PFSK-1 (cell line): ENCODE results near the gene BMAL1.

Experiments
- FOXP2 ChIP-seq: optimal IDR thresholded peaks from 2 replicates; pipeline ENCODE3; 2011; ENCODE audit warnings: borderline replicate concordance, control low read depth, inconsistent platforms; ENCODE audit not compliant: insufficient read depth; ENCODE audit errors: extremely low read length, extremely low read depth
- POLR2AphosphoS5 ChIP-seq: IDR thresholded peaks from 2 replicates; pipeline ENCODE4 v1.6.1; 2012; ENCODE audit warnings: low read depth, mild to moderate bottlenecking, control low read depth, low read length, moderate library complexity
- REST ChIP-seq, 2 experiments: IDR thresholded peaks; 2 replicates each; pipeline versions ENCODE4 v1.6.1 to v1.8.0; 2011 to 2012; ENCODE audit warnings: low read depth in 2 of 2, low read length in 2 of 2, control low read depth in 1 of 2, inconsistent platforms in 1 of 2, mild to moderate bottlenecking in 1 of 2, moderate library complexity in 1 of 2; ENCODE audit not compliant: insufficient read depth in 1 of 2
- SIN3A ChIP-seq: IDR thresholded peaks from 2 replicates; pipeline ENCODE4 v1.6.1; 2012; ENCODE audit warnings: mild to moderate bottlenecking, low read length, moderate library complexity, borderline replicate concordance; ENCODE audit not compliant: insufficient read depth
- TAF1 ChIP-seq: IDR thresholded peaks from 2 replicates; pipeline ENCODE4 v1.6.1; 2012; ENCODE audit warnings: low read length, control low read depth, borderline replicate concordance; ENCODE audit not compliant: insufficient read depth

Gene BMAL1

GRCh38 chr11:13235895-13236294, 41.7 kb upstream of the BMAL1 start:
- TF ChIP-seq POLR2AphosphoS5 (no peak), TAF1 (no peak), REST (IDR thresholded peaks at IDR 0.05; ENCODE audit: insufficient read depth in 1 of 2, low read depth in 2 of 2, low read length in 2 of 2) (no peak), FOXP2 (no peak)

GRCh38 chr11:13236626-13237025, 41.0 kb upstream of the BMAL1 start:
- TF ChIP-seq REST (IDR thresholded peaks at IDR 0.05; ENCODE audit: insufficient read depth in 1 of 2, low read depth in 2 of 2, low read length in 2 of 2) (no peak), FOXP2 (no peak), POLR2AphosphoS5 (no peak), SIN3A (no peak), TAF1 (no peak)

GRCh38 chr11:13237761-13238160, 39.8 kb upstream of the BMAL1 start:
- TF ChIP-seq POLR2AphosphoS5 (no peak), TAF1 (no peak), SIN3A (no peak), REST (IDR thresholded peaks at IDR 0.05; ENCODE audit: insufficient read depth in 1 of 2, low read depth in 2 of 2, low read length in 2 of 2) (no peak), FOXP2 (no peak)

GRCh38 chr11:13238879-13239514, 38.6 kb upstream of the BMAL1 start:
- TF ChIP-seq FOXP2 (no peak), REST (IDR thresholded peaks at IDR 0.05; ENCODE audit: insufficient read depth in 1 of 2, low read depth in 2 of 2, low read length in 2 of 2) (no peak)

- TF ChIP-seq SIN3A (no peak), TAF1 (no peak), REST (IDR thresholded peaks at IDR 0.05; ENCODE audit: insufficient read depth in 1 of 2, low read depth in 2 of 2, low read length in 2 of 2) (no peak), POLR2AphosphoS5 (no peak), FOXP2 (no peak)
Measured at GRCh38 chr11:13242564-13242963, 35.0 kb upstream of the BMAL1 start.
